GM19455 (cell line): ENCODE results near the gene SFTPD.
"Not testable (repeated sequence)": the region's sequence is repeated elsewhere in the genome, so short reads cannot be mapped to it uniquely, and the experiment has no call there.

Source experiments
- ATAC-seq: cut with Tn5 transposase; IDR thresholded peaks from one replicate; pipeline ENCODE4 v1.9.1; 2021; ENCODE audit not compliant: unreplicated experiment

SFTPD gene

DNA sequence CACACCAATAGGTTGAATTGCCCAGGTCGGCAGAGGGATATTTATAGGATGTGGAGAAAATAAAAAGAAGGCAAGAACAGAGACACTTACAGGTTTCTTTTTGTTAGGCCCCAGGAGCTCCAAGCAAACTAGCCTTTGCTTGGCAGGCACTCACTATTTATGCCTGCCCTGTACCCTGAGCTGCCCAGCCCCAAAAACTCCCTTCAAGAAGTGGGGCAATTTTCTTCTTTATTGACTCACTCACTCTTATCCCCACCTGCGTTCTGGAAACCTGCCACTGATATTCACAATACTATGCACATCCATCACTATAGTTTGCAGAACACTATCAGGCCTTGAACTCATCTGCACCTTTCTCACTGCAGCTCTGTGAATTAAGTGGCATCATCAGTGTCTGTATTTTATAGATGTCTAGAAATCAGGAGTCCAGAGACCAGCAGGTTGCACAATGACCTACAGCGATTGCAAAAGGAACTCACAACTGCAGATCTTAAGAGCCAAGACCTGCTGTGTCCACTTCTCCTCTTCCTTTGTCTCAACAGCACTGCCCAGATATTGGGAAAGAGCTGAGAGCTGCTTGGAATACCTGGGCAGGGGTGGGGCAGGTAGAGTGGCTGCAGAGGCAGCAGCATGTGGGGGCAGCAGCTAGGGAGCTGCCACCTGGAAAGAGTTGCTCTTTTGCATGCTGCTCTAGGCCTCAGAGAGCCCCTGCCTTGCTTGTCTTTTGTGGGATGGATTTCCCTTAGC is at the start of gene SFTPD:
Gene SFTPD, minus strand, starts transcription at position 130 of the 747 bp plus-strand sequence. CDS start 2,446 bp downstream, outside the sequence.
- no peak for ATAC-seq

- ATAC-seq, result no peak
Measured at GRCh38 chr10:79995979-79996634, 47.2 kb upstream of the SFTPD start.

DNA sequence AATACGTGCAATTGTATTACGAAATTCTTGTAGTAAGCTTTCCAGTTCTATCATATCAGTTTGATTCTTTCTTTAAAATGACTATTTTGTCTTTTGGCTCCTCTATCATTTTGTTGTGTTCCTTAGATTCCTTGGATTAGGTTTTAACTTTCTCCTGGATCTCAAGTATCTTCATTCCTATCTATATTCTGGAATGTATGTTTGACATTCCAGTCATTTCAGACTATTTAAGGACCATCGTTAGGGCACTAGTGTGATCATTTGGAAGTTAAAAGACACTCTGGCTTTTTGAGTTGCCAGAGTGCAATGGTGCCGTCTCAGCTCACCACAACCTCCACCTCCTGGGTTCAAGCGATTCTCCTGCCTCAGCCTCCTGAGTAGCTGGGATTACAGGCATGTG is 45.7 kb upstream of the SFTPD start:
- no peak for ATAC-seq

DNA sequence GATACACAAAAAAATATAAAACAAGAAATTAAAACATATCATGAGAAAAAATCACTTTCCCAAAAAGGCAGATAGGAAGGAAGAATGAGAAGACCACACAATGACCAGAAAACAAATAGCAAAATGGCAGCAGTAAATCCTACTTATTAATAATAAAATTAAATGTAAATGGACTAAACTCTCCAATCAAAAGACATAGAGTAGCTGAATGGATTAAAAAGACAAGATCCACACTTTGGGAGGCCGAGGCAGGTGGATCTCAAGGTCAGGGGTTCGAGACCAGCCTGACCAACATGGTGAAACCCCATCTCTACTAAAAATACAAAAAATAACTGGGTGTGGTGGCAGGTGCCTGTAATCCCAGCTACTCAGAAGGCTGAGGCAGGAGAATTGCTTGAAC is 39.3 kb upstream of the SFTPD start:
- not testable (repeated sequence) for ATAC-seq

DNA sequence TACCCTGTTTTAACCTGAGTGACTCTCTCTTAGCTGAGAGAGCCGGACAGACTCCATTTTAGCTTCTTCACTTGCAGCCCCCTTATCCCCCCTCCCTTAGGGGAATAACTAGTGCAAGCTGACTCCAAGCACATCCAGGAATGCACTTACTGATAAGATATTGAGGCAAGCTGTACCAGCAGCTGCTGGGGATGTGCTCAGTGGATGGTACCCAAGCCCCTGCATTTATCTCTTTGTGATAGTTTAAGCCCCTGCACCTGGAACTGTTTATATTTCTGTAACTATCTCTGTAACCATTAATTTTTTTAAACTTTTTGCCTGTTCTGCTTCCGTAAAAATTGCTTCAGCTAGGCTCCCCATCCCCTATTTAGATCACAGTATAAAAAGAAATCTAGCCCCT is 37.8 kb upstream of the SFTPD start:
- not testable (repeated sequence) for ATAC-seq

DNA sequence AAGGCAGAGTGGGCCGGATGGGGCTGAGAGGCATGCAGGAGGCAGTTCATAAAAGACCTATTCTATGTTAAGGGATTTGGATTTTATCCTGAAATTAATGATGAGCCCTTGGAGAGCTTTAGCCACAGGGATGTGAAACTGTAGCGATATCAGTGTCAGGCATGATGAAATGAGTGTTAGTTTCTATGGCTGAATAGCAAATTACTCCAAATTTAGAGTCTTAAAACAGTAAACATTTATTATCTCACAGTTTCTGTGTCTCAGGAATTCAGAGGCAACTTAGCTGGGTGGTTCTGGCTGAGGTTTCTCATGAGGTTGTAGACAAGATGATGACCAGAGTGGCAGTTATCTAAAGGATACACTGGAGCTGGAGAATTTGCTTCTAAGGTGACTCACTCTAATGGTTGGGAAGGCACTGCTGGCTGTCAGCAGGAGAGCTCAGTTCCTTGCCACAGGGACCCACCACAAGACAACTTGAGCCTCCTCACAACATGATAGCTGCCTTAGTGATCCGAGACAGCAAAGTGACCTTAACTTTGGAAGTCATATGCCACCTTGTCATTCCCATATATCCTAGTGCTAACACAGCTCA is 36.7 kb upstream of the SFTPD start:
- no peak for ATAC-seq

DNA sequence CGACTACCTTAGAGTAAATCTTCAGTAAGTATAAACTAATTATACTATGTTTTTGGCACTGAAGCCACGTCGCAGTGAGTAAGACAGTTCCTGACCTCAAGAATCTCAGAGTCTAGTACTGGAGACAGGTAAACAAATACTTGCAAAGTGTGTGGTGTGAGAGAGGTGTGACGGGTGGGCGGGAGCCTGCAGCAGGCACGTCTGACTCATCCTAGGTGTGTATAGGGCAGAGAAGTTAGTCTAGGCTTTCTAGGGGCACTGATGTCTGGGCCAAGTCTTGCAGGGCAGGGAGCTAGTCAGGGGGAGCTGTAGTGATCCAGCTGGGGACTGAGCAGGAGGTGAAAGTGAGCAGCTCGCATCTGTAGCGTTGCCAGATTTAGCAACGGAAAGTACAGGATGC is 35.9 kb upstream of the SFTPD start:
- no peak for ATAC-seq

DNA sequence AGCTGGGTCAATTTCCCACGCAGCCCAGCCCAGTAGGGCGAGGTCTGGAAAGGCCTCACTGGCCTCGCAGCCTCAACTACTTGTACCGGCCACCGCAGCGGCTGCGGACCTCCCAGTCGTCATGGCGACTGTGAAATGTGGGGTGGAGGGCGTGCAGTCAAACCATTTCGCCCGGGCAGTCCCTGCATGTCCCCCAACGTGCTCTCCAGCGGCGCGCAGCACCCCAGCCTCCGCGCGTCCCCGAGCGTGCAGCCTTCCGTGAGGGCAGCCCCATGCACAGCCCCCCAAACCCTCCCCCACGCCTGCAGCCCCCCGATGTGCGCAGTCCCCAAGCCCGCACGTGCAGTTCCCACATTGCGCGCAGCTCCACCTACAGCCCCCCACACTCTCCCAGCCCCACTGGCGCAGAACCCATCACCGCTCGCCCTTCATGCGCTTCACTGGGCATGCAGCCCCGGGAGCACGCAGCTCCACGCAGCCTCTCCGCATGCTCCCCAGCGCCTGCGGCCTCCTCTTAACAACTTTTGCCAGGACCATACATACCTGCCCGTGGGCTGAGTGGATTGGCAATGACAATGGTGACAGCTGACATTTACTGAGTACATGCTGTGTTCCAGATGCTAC is 34.5 kb upstream of the SFTPD start:
- ATAC-seq, result no peak

DNA sequence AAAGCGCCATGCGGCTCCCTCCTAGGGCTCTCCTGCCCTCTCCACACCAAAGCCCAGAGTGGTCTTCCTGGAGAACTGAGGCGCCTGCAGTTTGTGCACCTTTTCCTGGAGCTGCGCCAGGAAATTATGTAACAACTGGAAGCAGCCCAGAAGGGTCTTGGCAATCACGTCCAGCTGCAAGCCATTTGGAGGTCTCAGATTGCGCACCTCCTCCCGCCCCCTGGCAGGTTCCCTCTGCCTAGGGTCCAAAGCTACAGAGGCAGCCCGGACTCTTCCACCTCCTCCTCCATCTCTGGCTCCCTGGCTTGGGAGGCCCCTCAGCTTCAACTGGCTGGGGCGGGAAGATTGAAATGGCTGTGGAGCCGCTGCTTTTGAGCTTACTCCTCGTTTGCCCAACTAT is 34.0 kb upstream of the SFTPD start:
- ATAC-seq, result no peak

- no peak for ATAC-seq
Measured at GRCh38 chr10:79982362-79982800, 33.5 kb upstream of the SFTPD start.

- ATAC-seq, result no peak
Measured at GRCh38 chr10:79981450-79982361, 32.8 kb upstream of the SFTPD start.

- no peak for ATAC-seq
Measured at GRCh38 chr10:79980711-79981110, 31.8 kb upstream of the SFTPD start.

- no peak for ATAC-seq
Measured at GRCh38 chr10:79979976-79980687, 31.2 kb upstream of the SFTPD start.

DNA sequence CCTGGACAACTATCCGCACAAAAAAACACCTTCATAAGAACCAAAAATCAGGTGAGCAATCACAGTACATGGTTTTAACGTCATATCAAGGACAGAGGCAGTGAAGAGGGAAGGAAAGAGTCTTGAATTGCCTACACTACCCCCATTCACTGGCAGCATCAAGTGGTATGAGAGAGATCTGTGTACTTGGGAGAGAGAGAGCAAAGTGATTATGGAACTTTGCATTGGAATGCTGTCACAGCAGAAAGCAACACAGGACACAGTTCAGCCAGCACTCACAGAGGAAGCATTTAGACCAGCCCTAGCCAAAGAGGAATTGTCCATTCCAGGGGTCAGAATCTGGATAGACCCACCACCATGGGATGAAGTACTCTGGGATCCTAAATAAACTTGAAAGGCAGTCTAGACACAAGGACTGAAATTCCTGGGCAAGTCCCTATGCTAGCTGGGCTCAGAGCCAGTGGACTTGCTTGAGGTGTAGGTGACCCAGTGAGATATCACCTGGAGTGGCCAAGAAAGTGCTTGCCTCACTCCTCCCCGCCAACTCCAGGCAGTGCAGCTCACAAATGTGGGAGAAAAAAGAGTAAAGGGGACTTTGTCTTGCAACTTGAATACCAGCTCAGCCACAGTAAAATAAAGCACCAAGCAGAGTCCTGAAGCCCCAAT is 30.5 kb upstream of the SFTPD start:
- no peak for ATAC-seq

GRCh38 chr10:79976999-79977398 is 28.1 kb upstream of the SFTPD start:
- ATAC-seq, result no peak

DNA sequence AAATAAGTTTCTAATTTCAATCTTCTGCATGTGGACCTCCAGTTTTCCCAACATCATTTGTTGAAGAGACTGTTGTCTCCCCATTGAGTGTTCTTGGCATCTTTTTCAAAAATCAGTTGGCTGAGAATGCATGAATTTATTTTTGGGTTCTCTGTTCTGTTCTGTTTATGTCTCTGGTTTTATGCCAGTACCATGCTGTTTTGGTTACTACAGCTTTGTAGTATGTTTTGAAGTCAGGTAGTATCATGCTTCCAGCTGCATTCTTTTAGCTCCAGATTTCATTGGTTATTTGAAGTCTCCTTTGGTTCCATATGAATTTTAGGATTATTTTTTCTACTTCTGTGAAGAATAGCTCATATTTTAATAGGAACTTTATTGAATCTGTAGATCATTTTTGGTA is 21.2 kb upstream of the SFTPD start:
- ATAC-seq, result no peak

- ATAC-seq, result no peak
Measured at GRCh38 chr10:79947787-79948424, 999 bp downstream of the SFTPD start.

DNA sequence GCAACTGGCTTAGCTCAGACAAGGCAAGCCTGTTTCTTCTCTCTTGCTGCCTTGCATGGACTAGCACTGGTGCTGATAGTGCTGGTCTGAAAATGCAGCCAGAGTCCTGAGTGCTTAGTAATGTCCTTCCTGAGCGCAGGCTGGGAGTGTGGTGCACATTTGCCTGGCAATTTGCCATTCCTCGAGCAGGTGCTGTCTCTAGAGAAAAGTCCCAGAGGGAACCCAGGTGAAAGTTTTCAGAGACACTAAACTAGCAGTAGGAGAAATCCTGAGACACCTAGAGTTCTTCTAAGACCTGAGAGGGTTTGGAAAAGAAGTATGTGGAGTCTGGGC is 1.9 kb downstream of the SFTPD start:
- no peak for ATAC-seq
